Measurements from ENCODE around the gene TUT4. TPM values are rescaled to one million over a fixed set of nuclear protein-coding genes. Genes with fewer than 3 reads are reported as not detected.

TUT4 gene
- total RNA-seq, 1 experiment from 2014 or later, result 22.3 TPM

DNA sequence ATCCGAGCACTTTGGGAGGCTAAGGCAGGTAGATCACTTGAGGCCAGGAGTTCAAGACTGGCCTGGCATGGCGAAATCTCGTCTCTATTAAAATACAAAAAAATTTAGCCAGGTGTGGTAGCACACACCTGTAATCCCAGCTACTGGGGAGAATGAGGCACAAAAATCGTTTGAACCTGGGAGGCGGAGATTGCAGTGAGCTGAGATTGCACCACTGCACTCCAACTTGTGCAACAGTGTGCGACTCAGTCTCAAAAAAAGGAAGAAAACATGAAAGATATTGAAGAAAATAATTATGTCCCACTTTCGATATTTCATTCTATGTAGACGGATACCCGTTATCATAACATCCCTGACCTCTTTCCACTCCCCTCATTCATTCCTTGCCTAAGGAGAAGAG is 19.2 kb downstream of the TUT4 start:
- no peak for DNase-seq (ENCODE audit: low read depth)

DNA sequence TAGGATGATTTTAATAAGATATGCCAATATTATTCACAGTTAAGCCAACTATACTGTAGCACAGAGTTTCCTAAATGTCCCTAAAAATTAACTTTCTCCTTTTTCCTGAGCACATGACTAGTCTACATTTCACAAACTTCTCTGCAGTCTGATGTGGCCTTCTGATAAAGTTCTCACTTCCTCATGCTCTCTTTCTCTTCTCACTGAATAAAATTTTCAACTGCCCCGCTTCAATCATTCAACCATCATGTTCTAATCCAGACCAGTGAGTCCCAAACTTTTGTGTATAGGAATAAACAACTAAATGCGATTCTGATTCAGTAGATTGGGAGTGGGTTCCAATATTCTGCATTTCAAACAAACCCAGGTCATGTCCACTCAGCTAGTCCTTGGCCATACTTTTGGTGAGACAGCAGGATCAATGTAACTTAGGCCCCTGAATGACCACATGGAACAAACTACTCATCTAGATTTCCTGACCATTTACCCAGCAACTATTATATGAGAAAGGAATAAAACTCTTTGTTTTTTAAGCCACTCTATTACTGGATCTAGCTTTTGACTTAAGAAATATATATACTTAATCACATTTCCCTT is 20.1 kb downstream of the TUT4 start:
- DNase-seq (ENCODE audit: low read depth), result no peak

DNA sequence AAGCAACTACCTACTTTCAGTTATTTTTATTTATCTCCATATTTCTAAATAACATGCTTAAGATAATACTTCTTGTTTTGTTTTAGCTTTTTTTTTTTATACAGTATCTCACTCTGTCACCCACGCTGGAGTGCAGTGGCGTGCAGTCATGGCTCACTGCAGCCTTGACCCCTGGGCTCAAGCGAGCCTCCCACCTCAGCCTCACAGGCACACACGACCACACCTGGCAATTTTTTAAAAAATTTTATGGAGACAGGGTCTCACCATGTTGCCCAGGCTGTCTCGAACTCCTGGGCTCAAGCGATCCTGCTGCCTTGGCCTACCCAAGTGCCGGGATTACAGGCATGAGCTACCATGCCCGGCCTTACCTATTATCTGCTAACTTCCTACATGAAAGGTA is 20.6 kb downstream of the TUT4 start:
- no peak for DNase-seq (ENCODE audit: low read depth)

DNA sequence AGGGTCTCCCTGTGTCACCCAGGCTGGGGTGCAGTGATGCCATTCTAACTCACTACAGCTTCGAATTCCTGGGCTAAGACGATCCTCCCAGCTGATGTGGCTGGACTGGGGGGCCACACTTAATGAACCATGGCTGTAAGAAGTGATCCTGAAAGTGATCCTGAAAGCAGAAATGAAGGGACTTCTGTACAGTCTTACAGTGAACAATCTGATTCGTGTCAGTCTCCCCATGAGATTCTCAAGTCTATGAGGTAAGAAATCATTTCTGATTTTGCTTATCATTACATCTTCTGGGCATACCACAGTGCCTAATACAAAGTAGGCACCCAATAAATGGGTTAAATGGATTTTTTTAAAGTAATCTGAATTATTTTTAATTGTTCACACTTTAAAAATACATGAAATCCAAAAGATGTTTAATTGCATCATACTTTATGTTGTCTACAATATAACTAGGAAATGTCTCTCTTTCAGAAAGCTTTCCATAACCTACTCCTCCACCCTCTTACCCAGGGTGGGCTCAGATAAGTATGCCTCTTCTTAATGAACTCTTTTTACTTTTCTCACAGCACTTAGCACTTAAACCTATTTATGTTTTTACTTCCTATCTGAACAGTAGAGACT is 21.5 kb downstream of the TUT4 start:
- no peak for DNase-seq (ENCODE audit: low read depth)

DNA sequence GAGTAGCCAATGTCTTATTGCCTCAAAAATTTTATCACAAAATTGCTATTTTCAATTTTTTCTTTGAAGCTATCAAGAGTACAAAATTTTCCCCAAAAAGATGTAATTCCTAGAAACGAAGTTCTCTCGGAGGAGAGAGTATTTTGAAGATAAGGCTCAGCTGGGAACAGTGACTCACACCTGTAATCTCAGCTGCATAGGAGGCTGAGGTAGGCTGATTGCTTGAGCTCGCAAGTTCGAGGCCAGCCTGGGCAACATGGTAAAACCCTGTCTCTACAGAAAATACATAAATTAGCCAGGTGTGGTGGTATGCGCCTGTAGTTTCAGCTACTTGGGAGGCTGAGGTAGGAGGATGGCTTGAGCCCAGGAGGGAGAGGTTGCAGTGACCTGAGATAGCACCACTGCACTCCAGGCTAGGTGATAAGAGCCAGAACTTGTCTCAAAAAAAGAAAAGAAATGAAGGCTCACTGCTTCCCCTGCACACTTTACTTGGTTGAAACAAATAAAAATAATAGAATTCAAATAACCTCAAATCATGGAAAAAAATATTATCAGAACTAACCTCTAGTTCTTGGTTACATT is 22.2 kb downstream of the TUT4 start:
- DNase-seq (ENCODE audit: low read depth), result no peak

DNA sequence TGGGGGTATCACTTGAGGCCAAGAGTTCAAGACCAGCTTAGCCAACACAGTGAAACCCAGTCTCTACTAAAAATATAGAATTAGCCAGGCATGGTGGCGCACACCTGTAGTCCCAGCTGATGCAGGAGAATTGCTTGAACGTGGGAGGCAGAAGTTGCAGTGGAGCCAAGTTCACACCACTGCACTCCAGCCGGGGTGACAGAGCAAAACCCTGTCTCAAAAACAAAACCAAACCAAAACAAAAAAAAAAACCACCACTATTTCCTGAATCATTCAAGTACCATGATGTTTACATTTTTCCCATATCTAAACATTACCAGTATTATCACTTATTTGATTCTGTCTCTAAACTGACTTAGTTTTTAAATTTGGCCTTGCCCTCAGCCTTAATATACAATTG is 29.5 kb downstream of the TUT4 start:
- peak; percentile 23 for DNase-seq (ENCODE audit: low read depth)

DNA sequence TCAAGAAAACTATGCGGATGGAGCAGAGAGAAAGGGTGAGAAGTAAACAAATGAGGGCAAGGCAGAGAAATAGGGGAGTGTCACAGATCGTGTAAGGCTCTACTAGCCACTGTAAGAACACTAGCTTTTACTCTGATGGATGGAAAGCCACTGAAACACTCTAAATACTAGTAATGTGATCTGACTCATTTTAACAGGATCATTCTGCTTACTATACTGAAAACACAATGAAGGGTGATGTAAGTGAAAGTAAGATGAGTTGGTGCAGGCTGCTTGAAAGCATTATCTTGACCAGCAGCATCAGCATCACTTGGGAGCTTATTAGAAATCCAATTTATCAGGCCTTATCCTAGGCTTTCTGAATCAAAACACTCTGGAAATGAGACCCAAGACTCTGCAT is 32.7 kb downstream of the TUT4 start:
- DNase-seq (ENCODE audit: low read depth), result peak; percentile 11

DNA sequence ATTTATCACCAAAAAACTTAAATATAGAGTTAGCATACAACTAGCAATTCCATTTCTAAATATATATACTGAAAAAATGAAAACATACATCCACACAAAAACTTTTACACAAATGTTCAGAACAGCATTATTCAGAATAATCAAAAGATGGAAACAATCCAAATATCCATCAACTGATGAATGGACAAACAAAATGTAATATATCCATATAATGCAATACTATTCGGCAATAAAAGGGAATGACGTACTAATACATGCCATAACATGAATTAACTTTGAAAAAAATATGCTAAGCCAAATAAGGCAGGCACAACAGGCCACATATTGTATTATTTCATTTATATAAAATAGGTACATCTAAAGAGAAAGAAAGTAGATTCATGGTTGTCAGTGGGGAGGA is 33.9 kb downstream of the TUT4 start:
- DNase-seq (ENCODE audit: low read depth), result no peak

DNA sequence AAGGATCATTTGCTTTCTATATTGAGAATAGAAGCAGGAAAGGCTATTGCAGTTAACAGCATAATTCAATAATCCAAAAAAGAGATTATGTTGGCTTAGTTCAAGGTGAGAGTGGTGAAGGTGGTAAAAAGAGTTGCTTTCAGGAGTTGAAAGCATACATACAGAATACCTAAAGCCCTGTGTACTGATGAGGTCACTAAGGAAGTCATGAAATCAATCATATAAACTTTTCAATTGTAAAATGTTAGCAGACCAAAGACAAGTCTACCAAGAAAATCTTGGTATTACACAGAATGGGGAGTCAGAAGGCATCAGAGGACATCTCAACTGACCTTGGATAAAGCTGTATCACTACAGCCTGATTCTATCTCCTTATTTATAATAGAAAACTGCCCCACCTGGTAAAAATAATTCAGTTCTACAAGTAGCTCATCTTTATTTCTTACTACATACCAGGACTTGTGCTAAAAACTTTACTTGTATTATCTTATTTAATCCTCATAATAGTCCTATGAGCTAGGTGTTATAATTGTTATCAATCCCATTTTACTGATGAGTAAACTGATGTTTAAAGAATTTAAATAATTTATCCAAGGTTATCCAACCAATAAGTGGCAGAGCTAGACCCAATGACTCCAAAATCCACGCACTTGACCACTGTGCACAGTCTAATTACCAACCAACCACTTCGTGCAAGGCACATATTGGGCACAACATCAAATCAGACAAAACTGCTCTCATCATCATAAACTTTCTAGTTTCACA is 40.9 kb downstream of the TUT4 start:
- no peak for DNase-seq (ENCODE audit: low read depth)

DNA sequence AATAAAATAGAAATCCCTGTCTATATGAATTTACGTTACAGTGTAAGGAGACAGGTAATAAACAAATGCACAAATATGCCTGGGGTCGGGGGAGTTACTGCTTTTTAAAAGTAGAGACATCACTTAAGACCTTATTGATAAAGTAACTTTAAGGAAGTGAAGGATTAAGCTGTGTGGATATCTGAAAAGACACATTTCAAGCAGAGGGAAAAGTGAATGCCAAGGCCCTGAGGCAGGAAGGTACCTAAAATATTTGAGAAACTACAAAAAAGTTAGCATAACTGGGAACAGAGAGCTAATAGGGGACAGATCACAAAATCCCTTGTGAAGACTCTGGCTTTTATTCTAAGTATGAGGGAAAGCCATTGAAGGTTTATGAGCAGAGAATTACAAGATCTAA is 41.5 kb downstream of the TUT4 start:
- DNase-seq (ENCODE audit: low read depth), result no peak

DNA sequence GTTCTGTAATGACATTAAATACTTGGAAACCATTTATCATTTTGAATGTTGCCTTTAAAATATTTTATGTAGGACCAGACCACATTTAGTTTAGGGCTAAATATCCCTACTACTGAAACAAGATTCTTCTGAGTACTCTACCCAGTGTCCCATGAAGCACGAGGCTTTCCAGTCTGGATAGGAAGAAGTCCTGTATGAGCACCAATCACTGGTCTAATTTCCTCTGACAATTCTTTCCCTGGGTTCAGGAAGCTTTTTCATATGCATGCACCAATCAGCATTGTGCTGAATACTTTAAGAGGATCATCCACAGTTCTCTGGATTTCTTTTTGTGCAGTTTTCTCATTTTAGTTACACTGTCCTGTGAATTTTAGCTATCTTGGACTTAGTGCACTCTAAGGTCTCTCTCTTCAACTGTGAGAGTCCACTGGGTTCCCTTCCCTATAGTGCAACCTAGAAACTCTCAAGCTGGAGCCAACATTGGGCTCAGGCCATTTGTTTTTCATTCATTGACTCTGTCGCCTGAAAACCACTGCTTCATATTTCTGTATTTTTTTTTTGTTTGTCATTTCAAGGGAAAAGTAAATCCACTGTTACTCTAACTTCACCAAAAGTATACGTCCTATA is 45.9 kb downstream of the TUT4 start:
- no peak for DNase-seq (ENCODE audit: low read depth)

DNA sequence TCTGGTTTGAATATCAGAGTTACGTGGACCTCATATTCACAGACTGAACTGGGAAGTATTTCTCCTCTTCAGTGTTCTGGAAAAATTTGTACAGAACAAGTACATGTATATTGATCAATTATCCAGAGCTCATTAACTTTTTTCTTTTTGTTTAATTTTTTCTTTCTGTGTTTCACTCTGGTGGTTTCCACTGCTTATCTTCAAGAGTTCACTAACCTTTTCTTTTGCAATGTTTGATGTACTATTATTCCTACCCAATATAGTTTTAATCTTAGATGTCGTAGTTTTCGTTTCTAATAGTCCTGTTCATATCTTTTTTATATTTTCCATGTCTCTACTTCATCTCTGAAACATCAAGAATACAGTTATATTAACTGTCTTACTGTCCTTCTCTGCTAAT is 46.5 kb downstream of the TUT4 start:
- DNase-seq (ENCODE audit: low read depth), result no peak

DNA sequence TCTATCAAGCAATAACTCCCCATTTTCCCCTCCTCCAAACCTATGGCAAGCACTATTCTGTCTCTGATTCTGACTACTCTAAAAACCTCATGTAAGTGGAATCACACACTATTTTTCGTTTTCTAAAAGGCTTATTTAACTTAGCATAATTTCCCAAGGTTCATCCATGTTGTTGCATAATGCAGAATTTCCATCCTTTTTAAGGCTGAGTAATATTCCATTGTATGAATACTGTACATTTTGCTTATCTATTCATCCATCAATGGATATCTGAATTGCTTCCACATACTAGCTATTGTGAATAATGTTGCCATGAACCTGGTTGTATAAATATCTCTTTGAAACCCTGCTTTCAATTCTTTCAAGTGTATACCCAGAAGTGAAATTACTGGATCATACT is 48.2 kb downstream of the TUT4 start:
- DNase-seq (ENCODE audit: low read depth), result no peak

DNA sequence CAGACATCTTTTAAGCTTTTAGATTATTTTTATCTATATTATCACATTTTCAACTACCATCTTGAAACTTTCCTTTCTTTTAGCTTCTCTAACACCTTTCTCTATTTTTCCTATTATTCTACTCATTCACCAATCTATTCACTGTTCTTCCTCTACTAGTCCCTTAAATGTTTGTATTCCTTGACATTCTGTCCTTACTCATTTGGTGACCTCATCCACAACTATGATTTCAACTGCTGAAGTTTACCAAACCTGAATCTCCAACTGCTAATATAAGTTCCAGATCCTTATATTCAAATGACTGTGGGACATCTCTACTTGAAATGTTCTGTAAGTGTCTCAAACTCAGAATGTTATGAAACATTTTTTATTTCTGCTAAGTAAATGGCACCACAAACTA is 49.2 kb downstream of the TUT4 start:
- no peak for DNase-seq (ENCODE audit: low read depth)

DNA sequence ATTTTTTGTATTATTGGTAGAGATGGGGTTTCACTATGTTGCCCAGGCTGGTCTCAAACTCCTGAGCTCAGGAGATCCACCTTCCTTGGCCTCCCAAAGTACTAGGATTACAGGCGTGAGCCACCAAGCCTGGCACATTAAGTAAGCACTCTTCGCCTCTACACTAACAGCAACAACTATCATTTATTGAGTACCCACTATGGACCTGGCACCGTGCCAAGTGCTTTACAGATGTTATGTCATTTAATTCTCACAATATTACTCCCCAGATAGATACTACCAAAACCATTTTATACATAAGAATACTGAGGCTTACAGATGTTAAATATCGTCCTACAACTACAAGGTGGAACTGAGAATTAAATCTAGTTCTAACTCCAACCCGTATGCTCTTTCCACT is 50.1 kb downstream of the TUT4 start:
- no peak for DNase-seq (ENCODE audit: low read depth)

DNA sequence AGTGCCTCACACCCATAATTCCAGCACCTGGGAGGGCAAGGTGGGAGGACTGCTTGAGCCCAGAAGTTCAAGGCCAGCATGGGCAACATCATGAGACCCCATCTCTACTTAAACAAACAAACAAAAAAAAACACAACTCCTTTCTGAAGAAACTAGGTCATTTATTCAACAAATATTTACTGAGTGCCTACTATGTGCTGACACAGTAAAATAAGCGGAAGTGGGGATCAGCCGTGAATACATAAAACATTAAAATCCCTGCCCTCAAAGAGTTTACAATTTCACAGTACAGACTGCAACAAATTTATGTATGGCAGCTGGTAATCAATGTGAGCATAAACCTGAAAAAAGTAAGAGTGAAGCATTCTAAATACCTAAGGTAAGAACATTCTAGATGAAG is 65.3 kb downstream of the TUT4 start:
- no peak for DNase-seq (ENCODE audit: low read depth)

DNA sequence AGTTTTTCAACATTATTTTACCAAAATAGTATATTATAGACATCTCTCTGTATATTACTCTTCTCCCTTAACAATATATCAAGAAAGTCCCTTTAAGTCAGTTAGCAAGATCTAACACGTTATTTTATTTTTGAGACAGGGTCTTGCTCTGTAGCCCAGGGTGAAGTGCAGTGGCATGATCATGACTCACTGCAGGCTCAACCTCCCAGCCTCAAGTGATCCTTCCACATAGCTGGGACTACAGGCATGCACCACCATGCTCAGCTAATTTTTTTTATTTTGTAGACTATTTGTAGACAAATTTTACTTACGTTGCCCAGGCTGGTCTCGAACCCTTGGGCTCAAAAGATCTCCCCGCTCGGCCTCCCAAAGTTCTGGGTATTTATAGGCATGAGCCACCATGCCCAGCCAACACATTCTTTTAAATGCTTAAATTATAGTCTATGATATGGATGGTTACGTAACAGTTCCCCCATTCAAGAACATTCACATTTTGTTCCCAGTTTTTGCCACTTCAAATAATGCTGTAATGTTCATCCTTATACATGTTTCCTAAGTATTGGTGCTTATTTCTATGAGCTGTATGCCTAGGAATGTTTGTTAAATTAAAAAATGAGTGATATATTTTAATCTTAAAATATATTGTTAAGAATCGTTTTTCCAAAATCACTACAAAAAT is 70.4 kb downstream of the TUT4 start:
- no peak for DNase-seq (ENCODE audit: low read depth)

DNA sequence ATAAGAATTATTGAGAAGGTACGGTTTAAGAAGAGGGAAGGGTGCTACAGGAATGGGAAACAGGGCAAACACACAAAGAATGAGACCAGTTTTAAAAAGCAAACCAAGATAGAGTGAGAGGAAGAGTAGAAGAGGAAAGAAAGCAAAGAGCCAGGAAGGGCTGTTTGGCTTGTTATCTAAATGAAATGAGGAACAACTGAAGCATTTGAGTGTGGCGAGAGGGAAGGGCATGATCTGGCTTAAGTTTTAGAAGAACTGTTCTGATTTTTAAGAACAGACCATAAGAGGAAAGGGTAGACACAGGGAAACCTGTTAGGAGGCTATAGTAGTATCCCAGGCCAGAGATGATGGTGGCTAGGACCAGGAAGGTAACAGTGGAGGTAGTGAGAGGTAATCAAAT is 73.8 kb downstream of the TUT4 start:
- no peak for DNase-seq (ENCODE audit: low read depth)

DNA sequence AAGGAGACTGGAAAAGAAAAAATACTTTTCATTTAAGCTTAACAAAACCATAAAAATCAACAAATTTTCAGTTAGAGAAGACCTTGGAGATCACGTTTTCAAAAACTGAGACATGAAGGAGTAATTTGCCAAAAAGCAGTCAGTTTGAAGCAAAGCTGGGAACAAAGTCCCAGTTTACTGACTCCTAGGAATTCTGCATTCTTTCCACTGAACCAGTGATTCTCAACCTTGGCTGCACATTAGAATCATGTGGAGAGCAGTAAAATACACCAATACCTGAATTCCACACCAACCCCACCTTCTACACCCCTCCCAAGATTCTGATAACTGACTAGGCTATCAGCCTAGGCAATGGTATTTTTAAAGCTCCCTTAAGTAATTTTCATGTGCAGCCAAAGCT is 75.0 kb downstream of the TUT4 start:
- DNase-seq (ENCODE audit: low read depth), result no peak

DNA sequence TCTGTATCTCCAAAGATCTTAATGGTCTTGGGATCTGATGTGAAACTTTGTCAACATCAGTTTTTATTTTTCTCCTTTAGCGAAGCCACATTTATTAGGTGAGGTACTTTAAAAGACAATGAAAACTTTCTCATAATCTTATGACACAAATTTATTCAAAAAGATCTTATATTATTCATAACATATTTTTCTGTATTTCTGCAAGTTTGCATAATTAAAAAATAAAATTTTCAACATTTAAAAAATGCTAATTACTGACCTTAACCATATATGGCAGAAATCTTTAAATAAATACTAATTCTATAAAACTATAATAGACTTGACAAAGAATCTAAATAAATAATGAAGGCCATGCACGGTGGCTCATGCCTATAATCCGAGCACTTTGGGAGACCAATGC is 75.9 kb downstream of the TUT4 start:
- DNase-seq (ENCODE audit: low read depth), result no peak

DNA sequence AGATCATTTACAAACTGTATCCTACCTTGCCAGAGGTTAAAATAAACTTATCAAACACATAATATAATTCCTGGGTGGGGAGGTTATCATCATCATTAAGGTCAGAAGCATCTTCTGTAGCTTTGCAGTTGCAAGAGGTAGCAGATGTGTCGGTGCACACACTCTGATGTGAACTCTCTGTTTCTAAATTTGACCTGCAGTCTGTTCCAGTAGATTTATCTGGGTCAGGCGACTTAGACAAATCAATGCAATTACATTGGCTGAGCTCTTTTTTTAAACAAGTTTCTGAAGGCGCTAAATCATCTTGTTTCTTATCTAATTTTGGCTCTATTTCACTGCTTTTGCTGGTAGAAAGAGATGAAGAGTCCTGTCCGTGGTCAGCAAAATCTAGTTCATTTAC is 78.1 kb downstream of the TUT4 start:
- DNase-seq (ENCODE audit: low read depth), result no peak

DNA sequence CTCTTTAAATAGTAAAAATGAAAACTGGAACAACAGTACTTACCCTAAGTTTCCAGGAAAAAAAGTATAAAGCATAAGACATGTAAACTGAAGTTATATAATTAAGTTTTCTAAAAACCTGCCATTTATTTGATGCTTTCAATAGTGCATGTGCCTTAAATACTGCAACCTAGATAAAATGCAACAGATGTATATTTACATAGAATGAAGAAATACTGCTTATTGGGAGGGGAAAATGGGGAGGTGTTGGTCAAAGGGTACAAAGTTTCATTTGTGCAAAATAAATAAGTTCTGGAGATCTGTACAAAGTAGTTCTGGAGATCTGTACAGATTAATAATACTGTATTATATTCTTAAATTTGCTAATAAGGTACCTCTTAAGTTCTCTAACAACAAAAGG is 79.9 kb downstream of the TUT4 start:
- no peak for DNase-seq (ENCODE audit: low read depth)
